ENCODE measurements around the gene FAM89B. TPM values are rescaled to one million over a fixed set of nuclear protein-coding genes. Genes with fewer than 3 reads are reported as not detected.

Gene FAM89B
- total RNA-seq, 1 experiment from 2014 or later: 64.9 TPM

GRCh38 chr11:65589444-65590239 lies 17.3 kb downstream of the FAM89B start:
- DNase-seq (ENCODE audit: low read depth in 1 of 2, low spot score in 2 of 2): no peak
- Histone ChIP-seq H3K27ac (no peak overlapping the region), H3K27me3 (replicated peaks) (no peaks in the 10 kb centered on the region), H3K9me3 (replicated peaks) (peaks cover 3% of the 10 kb centered on the region; the same call in 1 of the 2 replicates), H3K4me1 (replicated peaks) (peaks cover 8% of the 10 kb centered on the region), H3K4me3 (no peak overlapping the region), H3K36me3 (peaks cover 81% of the 10 kb centered on the region)

GRCh38 chr11:65590240-65590738 lies 18.0 kb downstream of the FAM89B start:
- H3K27ac ChIP-seq: no peak overlapping the region
- DNase-seq (ENCODE audit: low read depth in 1 of 2, low spot score in 2 of 2): no peak

GRCh38 chr11:65591939-65592857 lies 19.9 kb downstream of the FAM89B start:
- DNase-seq (ENCODE audit: low read depth in 1 of 2, low spot score in 2 of 2): no peak
- peaks cover 7% of the 10 kb centered on the region for H3K4me1 ChIP-seq (replicated peaks)
- no peak overlapping the region for H3K27ac ChIP-seq
- no peak overlapping the region for H3K4me3 ChIP-seq
- H3K9me3 ChIP-seq (replicated peaks): no peaks in the 10 kb centered on the region; the same call in 1 of the 2 replicates
- H3K27me3 ChIP-seq (replicated peaks): no peaks in the 10 kb centered on the region
- peaks cover 65% of the 10 kb centered on the region for H3K36me3 ChIP-seq

More at GRCh38 chr11:65590240-65590738, 18.0 kb downstream of the FAM89B start:
- Histone ChIP-seq H3K4me1 (replicated peaks) (peaks cover 7% of the 10 kb centered on the region), H3K36me3 (peaks cover 78% of the 10 kb centered on the region), H3K9me3 (replicated peaks) (peaks cover 3% of the 10 kb centered on the region; the same call in 1 of the 2 replicates), H3K4me3 (no peak overlapping the region), H3K27me3 (replicated peaks) (no peaks in the 10 kb centered on the region)

GRCh38 chr11:65592858-65593517 lies 20.6 kb downstream of the FAM89B start:
- H3K27ac ChIP-seq: no peak overlapping the region
- H3K36me3 ChIP-seq: peaks cover 65% of the 10 kb centered on the region
- no peak overlapping the region for H3K4me3 ChIP-seq
- no peaks in the 10 kb centered on the region; the same call in 1 of the 2 replicates for H3K9me3 ChIP-seq (replicated peaks)
- DNase-seq (ENCODE audit: low read depth in 1 of 2, low spot score in 2 of 2): no peak
- H3K4me1 ChIP-seq (replicated peaks): peaks cover 6% of the 10 kb centered on the region
- no peaks in the 10 kb centered on the region for H3K27me3 ChIP-seq (replicated peaks)

- no peaks in the 10 kb centered on the region for H3K27me3 ChIP-seq (replicated peaks)
- H3K4me1 ChIP-seq (replicated peaks): no peaks in the 10 kb centered on the region; the same call in 1 of the 2 replicates
- H3K27ac ChIP-seq: no peak overlapping the region
- no peaks in the 10 kb centered on the region for H3K9me3 ChIP-seq (replicated peaks)
- DNase-seq (ENCODE audit: low read depth in 1 of 2, low spot score in 2 of 2): peak; percentile 62 to 78
- peaks cover 66% of the 10 kb centered on the region for H3K36me3 ChIP-seq
- no peak overlapping the region for H3K4me3 ChIP-seq
Observed at GRCh38 chr11:65593518-65594414, 21.4 kb downstream of the FAM89B start.

GRCh38 chr11:65595131-65595530 lies 22.8 kb downstream of the FAM89B start:
- no peak overlapping the region for H3K27ac ChIP-seq
- H3K4me1 ChIP-seq (replicated peaks): no peaks in the 10 kb centered on the region
- no peaks in the 10 kb centered on the region for H3K9me3 ChIP-seq (replicated peaks)
- no peak overlapping the region for H3K4me3 ChIP-seq
- peaks cover 62% of the 10 kb centered on the region for H3K36me3 ChIP-seq
- no peak for DNase-seq (ENCODE audit: low read depth in 1 of 2, low spot score in 2 of 2)
- H3K27me3 ChIP-seq (replicated peaks): no peaks in the 10 kb centered on the region

- H3K36me3 ChIP-seq: peaks cover 60% of the 10 kb centered on the region
- DNase-seq (ENCODE audit: low read depth in 1 of 2, low spot score in 2 of 2): no peak
- H3K4me3 ChIP-seq: no peak within 1 kb of the TSS
- H3K27me3 ChIP-seq (replicated peaks): no peaks in the 10 kb centered on the region
- no peak within 1 kb of the TSS for H3K27ac ChIP-seq
- H3K9me3 ChIP-seq (replicated peaks): no peaks in the 10 kb centered on the region
- H3K4me1 ChIP-seq (replicated peaks): no peaks in the 10 kb centered on the region
Observed at GRCh38 chr11:65595543-65596281, 23.4 kb downstream of the FAM89B start, which contains the start of gene KCNK7. Gene KCNK7, minus strand, starts transcription at chr11:65595800. Its CDS starts 28 bp downstream, at chr11:65595772.

- Histone ChIP-seq H3K4me3 (no peak overlapping the region), H3K4me1 (replicated peaks) (no peaks in the 10 kb centered on the region)
- no peak for DNase-seq (ENCODE audit: low read depth in 1 of 2, low spot score in 2 of 2)
Observed at GRCh38 chr11:65596520-65596919, 24.2 kb downstream of the FAM89B start.

GRCh38 chr11:65598258-65598699 lies 25.9 kb downstream of the FAM89B start:
- H3K36me3 ChIP-seq: peaks cover 67% of the 10 kb centered on the region
- H3K27me3 ChIP-seq (replicated peaks): no peaks in the 10 kb centered on the region
- H3K4me1 ChIP-seq (replicated peaks): no peaks in the 10 kb centered on the region
- H3K9me3 ChIP-seq (replicated peaks): no peaks in the 10 kb centered on the region
- DNase-seq (ENCODE audit: low read depth in 1 of 2, low spot score in 2 of 2): no peak
- no peak overlapping the region for H3K27ac ChIP-seq
- no peak overlapping the region for H3K4me3 ChIP-seq

More at GRCh38 chr11:65596520-65596919, 24.2 kb downstream of the FAM89B start:
- Histone ChIP-seq H3K27ac (no peak overlapping the region), H3K36me3 (peaks cover 60% of the 10 kb centered on the region), H3K27me3 (replicated peaks) (no peaks in the 10 kb centered on the region), H3K9me3 (replicated peaks) (no peaks in the 10 kb centered on the region)

- Histone ChIP-seq H3K4me3 (no peak overlapping the region), H3K36me3 (peaks cover 67% of the 10 kb centered on the region), H3K27ac (no peak overlapping the region), H3K9me3 (replicated peaks) (no peaks in the 10 kb centered on the region), H3K27me3 (replicated peaks) (no peaks in the 10 kb centered on the region), H3K4me1 (replicated peaks) (no peaks in the 10 kb centered on the region)
- no peak for DNase-seq (ENCODE audit: low read depth in 1 of 2, low spot score in 2 of 2)
Observed at GRCh38 chr11:65599216-65599954, 27.0 kb downstream of the FAM89B start.

GRCh38 chr11:65599955-65600246 lies 27.6 kb downstream of the FAM89B start:
- Histone ChIP-seq H3K36me3 (peaks cover 71% of the 10 kb centered on the region), H3K4me1 (replicated peaks) (no peaks in the 10 kb centered on the region), H3K27ac (no peak overlapping the region), H3K9me3 (replicated peaks) (no peaks in the 10 kb centered on the region), H3K27me3 (replicated peaks) (no peaks in the 10 kb centered on the region), H3K4me3 (no peak overlapping the region)
- DNase-seq (ENCODE audit: low read depth in 1 of 2, low spot score in 2 of 2): no peak

Measured in SJSA1 (cell line).